Nephron (organoid): ENCODE measurements around the gene DOCK10.

ENCODE experiments used
- H3K27ac Mint-ChIP-seq, 3 experiments: 2 replicates each; pipeline ENCODE4 v1.8.0; 2020; ENCODE audit warnings: mixed read lengths in 3 of 3, mild to moderate bottlenecking in 2 of 3, moderate library complexity in 1 of 3
- H3K27me3 Mint-ChIP-seq: 2 replicates; pipeline ENCODE4 v1.8.0; 2021; ENCODE audit warnings: low read depth, mild to moderate bottlenecking, moderate library complexity, mixed read lengths
- H3K36me3 Mint-ChIP-seq: 2 replicates; pipeline ENCODE4 v1.8.0; 2020; ENCODE audit warnings: low read depth, mixed read lengths
- H3K4me1 Mint-ChIP-seq: 2 replicates; pipeline ENCODE4 v1.8.0; 2020; ENCODE audit warnings: mixed read lengths
- H3K4me3 Mint-ChIP-seq, 3 experiments: 2 replicates each; pipeline ENCODE4 v1.8.0; 2020; ENCODE audit warnings: mild to moderate bottlenecking in 3 of 3, mixed read lengths in 3 of 3, moderate library complexity in 2 of 3
- H3K9me3 Mint-ChIP-seq: 2 replicates; pipeline ENCODE4 v1.8.0; 2020; ENCODE audit warnings: mixed read lengths
- TF ChIP-seq, protein P1 (sequence below), 3 experiments: fragments of 200-600 bp; sonication (generic); IDR thresholded peaks; one replicate each; pipeline ENCODE4 v1.5.0; 2021; ENCODE audit warnings: antibody characterized with exemption in 3 of 3; ENCODE audit not compliant: unreplicated experiment in 3 of 3

Gene DOCK10

DNA sequence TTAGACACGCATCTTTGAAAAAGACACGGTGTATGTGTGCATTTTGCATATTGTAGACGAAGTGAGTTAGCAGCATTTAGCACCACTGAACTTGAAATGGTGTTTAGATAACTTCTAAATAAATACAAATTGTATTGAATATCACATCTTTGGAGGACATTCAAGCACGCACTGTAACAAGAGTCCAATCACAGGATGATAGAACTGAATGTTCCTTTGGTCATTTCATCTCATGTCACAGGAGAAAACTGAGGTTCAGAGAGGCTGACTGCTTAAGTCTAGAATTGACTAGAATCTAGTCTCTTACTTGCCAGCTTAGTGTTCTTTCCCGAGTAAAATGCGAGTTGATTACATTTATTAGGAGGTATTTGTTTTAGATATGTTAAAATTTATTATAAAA is 206.9 kb downstream of the DOCK10 start:
- Mint-ChIP-seq H3K27ac (no peak overlapping the region), H3K4me3 (no peak overlapping the region), H3K9me3 (no peaks in the 10 kb centered on the region), H3K4me1 (peaks cover 21% of the 10 kb centered on the region), H3K27me3 (no peaks in the 10 kb centered on the region), H3K36me3 (peaks cover 4% of the 10 kb centered on the region)
- TF ChIP-seq, protein P1, sequence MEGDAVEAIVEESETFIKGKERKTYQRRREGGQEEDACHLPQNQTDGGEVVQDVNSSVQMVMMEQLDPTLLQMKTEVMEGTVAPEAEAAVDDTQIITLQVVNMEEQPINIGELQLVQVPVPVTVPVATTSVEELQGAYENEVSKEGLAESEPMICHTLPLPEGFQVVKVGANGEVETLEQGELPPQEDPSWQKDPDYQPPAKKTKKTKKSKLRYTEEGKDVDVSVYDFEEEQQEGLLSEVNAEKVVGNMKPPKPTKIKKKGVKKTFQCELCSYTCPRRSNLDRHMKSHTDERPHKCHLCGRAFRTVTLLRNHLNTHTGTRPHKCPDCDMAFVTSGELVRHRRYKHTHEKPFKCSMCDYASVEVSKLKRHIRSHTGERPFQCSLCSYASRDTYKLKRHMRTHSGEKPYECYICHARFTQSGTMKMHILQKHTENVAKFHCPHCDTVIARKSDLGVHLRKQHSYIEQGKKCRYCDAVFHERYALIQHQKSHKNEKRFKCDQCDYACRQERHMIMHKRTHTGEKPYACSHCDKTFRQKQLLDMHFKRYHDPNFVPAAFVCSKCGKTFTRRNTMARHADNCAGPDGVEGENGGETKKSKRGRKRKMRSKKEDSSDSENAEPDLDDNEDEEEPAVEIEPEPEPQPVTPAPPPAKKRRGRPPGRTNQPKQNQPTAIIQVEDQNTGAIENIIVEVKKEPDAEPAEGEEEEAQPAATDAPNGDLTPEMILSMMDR (IDR thresholded peaks at IDR 0.05; ENCODE audit: unreplicated experiment in 3 of 3), result no peak

DNA sequence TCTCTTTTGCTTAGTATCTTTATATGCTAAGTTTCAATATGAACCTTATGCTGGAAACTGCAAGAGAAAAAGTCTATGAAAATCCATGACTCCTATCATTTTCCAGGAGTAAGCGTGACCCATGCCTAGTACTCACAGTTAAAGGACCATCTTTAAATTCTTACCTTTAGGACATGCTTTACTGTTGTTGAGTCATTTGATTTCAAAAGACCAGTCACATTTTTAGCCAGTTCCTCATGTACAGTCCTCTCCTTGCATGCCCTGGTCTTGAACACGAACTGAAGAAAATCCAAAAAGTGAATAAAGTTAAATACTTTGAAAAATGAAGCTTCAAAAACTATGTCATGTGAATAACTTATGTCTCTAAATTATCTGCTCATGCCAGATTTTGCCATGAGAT is 208.3 kb downstream of the DOCK10 start:
- Mint-ChIP-seq H3K36me3 (peaks cover 6% of the 10 kb centered on the region), H3K4me3 (no peak overlapping the region), H3K4me1 (peaks cover 21% of the 10 kb centered on the region), H3K27ac (no peak overlapping the region), H3K9me3 (no peaks in the 10 kb centered on the region), H3K27me3 (no peaks in the 10 kb centered on the region)
- TF ChIP-seq, protein P1 (IDR thresholded peaks at IDR 0.05; ENCODE audit: unreplicated experiment in 3 of 3), result no peak

DNA sequence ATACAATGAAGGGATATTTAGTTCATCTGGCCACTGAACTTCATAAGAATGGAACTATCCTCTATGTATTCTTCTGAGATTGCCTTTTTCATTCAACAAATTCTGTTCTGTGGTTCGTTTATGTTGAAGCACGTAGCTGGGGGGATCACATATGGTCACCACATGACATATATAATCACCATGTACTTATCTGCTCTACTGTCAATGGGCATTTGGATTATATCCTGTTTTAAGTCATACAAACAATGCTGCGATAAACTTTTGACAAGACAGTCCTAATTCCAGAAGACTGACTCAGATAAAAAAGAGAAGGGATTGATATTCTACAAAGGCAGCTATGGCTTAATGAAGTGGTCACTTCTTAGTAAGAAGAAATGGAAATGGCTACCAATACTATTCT is 210.1 kb downstream of the DOCK10 start:
- Mint-ChIP-seq H3K27ac (no peak overlapping the region), H3K9me3 (no peaks in the 10 kb centered on the region), H3K36me3 (peaks cover 11% of the 10 kb centered on the region), H3K27me3 (no peaks in the 10 kb centered on the region), H3K4me3 (no peak overlapping the region), H3K4me1 (peaks cover 5% of the 10 kb centered on the region)
- TF ChIP-seq, protein P1 (IDR thresholded peaks at IDR 0.05; ENCODE audit: unreplicated experiment in 3 of 3), result no peak

DNA sequence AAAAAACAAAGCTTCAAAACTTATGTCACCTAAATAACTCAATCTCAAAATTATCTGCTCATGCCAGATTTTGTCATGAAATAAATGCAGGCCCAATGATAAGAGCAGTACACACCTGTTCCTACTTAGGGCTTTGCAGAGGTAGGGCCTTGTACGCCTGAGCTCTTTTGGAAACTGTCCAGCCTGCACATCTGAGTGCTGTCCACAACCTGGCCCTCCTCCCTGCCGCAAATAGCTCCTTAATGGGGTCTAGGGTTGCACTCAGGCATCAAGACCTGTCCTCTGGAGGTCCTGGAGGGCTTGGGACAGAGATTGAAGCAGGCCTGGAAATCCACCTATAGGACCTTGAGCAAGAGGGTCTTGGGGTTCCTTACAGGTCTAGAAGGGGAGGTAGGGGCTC is 210.7 kb downstream of the DOCK10 start:
- H3K27ac Mint-ChIP-seq, result no peak overlapping the region
- TF ChIP-seq, protein P1 (IDR thresholded peaks at IDR 0.05; ENCODE audit: unreplicated experiment in 3 of 3), result no peak
- peaks cover 11% of the 10 kb centered on the region for H3K36me3 Mint-ChIP-seq
- H3K4me1 Mint-ChIP-seq, result no peaks in the 10 kb centered on the region
- no peaks in the 10 kb centered on the region for H3K9me3 Mint-ChIP-seq
- H3K27me3 Mint-ChIP-seq, result no peaks in the 10 kb centered on the region
- H3K4me3 Mint-ChIP-seq, result no peak overlapping the region

DNA sequence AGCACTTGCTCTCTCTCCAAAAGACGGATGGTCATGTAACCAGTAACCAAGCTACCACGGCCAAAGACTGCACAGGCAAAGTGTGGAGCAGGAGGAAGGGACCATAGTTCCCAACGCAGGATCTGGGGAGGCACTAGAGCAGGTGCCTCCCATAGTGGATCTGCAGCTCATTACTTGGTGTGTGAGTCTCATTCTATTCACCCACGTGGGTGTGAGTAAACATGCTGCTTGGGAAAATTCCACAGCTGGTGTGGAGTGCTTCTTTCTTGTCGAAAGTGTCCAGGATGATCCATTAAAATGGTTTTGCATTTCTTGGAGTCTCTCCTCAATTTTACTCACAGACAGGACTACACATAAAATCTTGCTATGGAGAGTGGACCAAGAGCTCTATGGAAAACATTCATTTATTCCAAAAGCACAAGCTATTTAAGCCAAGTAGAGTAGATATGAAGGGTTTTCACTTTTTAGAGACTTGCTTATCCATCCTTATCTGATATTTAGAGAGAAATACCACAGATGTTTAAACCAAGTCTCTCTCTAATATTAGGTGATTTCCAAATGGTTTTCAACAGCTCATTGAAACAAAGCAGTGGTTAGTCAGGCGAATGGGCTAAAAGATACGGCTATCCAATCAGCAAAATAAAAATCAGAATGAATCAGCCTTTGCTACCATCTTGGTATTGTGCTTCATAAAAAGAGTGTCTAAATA is 221.8 kb downstream of the DOCK10 start:
- Mint-ChIP-seq H3K27ac (no peak overlapping the region), H3K9me3 (no peaks in the 10 kb centered on the region), H3K36me3 (peaks cover 1% of the 10 kb centered on the region), H3K4me3 (no peak overlapping the region), H3K4me1 (no peaks in the 10 kb centered on the region), H3K27me3 (no peaks in the 10 kb centered on the region)
- TF ChIP-seq, protein P1 (IDR thresholded peaks at IDR 0.05; ENCODE audit: unreplicated experiment in 3 of 3), result no peak

DNA sequence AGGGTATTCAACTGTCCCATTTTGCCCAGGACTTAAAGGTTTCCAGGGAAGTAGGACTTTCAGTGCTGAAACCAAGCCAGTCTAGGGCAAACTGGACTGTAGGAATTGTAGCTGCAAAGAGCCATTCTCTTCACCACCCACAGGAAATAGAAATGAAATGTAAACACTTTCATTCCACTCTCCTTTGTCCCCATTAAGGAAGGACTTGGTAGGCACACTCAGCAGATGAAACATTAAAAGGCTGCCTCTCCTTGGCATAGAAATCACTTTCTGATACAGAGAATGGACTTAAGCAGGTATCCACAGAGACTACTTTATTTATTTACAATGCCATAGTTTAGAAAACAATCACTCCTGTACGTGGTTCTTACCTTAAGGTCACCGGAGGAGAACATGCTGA is 223.2 kb downstream of the DOCK10 start:
- Mint-ChIP-seq H3K4me3 (no peak overlapping the region), H3K27ac (no peak overlapping the region), H3K9me3 (no peaks in the 10 kb centered on the region), H3K4me1 (no peaks in the 10 kb centered on the region), H3K36me3 (no peaks in the 10 kb centered on the region), H3K27me3 (no peaks in the 10 kb centered on the region)
- TF ChIP-seq, protein P1 (IDR thresholded peaks at IDR 0.05; ENCODE audit: unreplicated experiment in 3 of 3), result no peak
